ENCODE data around the gene PTH2R. TPM values are rescaled to one million over a fixed set of nuclear protein-coding genes. Genes with fewer than 3 reads are reported as not detected.

Gene PTH2R
- 0.11 and 0.13 TPM in 2 replicates for total RNA-seq

DNA sequence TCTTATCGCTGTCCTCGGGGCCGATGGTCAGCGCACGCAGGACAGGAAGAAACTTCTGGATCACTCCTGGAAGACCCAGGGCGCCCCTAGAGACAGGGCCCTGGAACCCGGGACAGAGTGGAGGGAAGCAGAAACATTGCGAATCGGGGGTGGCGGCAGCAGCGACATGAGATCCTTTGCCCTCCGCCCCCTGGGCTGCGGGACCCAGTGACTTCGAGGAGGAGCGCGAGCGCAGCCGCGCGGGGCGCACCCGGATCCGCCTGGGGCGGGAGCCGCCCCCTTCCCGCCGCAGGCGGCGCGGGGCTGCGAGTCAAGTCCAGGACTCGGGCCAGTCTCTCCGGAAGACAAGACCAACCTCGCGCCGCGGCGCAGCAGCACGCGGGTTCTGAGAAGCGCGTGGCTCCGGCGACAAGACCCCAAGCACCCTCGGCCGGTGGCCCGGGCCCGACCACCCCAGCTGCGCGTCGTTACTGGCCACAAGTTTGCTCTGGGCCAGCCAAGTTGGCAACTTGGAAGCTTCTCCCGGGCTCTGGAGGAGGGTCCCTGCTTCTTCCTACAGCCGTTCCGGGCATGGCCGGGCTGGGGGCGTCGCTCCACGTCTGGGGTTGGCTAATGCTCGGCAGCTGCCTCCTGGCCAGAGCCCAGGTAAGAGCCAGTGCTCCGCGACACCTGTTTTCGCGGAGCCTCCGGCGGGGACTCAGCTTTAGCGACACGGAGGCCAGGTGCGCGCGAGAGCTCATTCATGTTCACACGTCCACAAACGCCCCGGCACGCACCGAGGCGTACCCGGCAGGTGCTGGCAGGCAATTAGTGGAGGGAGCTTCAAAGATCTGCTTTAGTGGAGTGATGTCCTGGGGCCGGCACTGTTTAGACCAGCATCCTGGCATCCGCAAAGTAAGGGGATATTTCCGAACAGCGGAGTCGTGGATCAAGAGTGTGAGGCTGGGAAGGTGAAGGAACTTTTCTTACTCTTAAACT, at the start of gene PTH2R:
Gene PTH2R, plus strand, starts transcription at position 319 of the 978 bp plus-strand sequence. Its CDS starts 252 bp downstream, at position 571.

Other genes with a start within 250 kb of the PTH2R start
- not detected in 2 replicates for gene CRYGA, start 243.2 kb upstream of the PTH2R start, total RNA-seq
- not detected in 2 replicates for gene C2orf80, start 216.8 kb upstream of the PTH2R start, total RNA-seq
- 197 and 222 TPM in 2 replicates for gene IDH1, start 151.7 kb upstream of the PTH2R start, total RNA-seq
- gene PIKFYVE, start 140.5 kb upstream of the PTH2R start, total RNA-seq, result 55.0 and 64.3 TPM in 2 replicates

Measured in articular chondrocyte of knee joint (primary cell).